GM12878 (cell line): ENCODE data around the gene NEAT1. TPM values are rescaled to one million over a fixed set of nuclear protein-coding genes. Genes with fewer than 3 reads are reported as not detected.
A peak's percentile ranks its signal among the peaks of the same experiment; 100 is the strongest.

Experiments
- BRCA1 ChIP-seq: IDR thresholded peaks from 2 replicates; pipeline ENCODE4 v1.6.1; 2011; ENCODE audit warnings: low read depth, low read length, improper control_type of control experiment
- CBX5 ChIP-seq: sonication (generic); IDR thresholded peaks from 2 replicates; pipeline ENCODE4 v1.6.1; 2016; ENCODE audit warnings: low read depth, moderate library complexity, mild to moderate bottlenecking, inconsistent platforms
- CTCF ChIP-seq, 3 experiments: IDR thresholded peaks in 2 of 3; conservative IDR thresholded peaks in 1 of 3; 2 replicates each; pipeline ENCODE4 v1.5.1; 2011; ENCODE audit warnings: low read depth in 3 of 3, low read length in 3 of 3, mild to moderate bottlenecking in 3 of 3, control low read depth in 2 of 3, moderate library complexity in 2 of 3, inconsistent platforms in 1 of 3, mixed read lengths in 1 of 3; ENCODE audit not compliant: control insufficient read depth in 2 of 3, insufficient read depth in 1 of 3; ENCODE audit errors: extremely low read depth in 1 of 3
- CUX1 ChIP-seq: IDR thresholded peaks from 2 replicates; pipeline ENCODE4 v1.6.1; 2012; ENCODE audit warnings: improper control_type of control experiment, low read depth, low read length; ENCODE audit not compliant: insufficient replicate concordance
- EGR1 ChIP-seq, 2 experiments: IDR thresholded peaks; 1 replicate in 1 of 2; 2 replicates in 1 of 2; pipeline ENCODE4 v1.6.1; 2011 to 2012; ENCODE audit warnings: low read depth in 2 of 2, low read length in 2 of 2, borderline replicate concordance in 1 of 2, mild to moderate bottlenecking in 1 of 2, moderate library complexity in 1 of 2
- ETV6 ChIP-seq, 2 experiments: fragments of 450-650 bp in 1 of 2; IDR thresholded peaks in 1 of 2; conservative IDR thresholded peaks in 1 of 2; 2 replicates each; pipeline ENCODE4 v1.6.1; 2014; ENCODE audit warnings: antibody characterized with exemption in 1 of 2, borderline replicate concordance in 1 of 2, low read depth in 1 of 2, mild to moderate bottlenecking in 1 of 2, moderate library complexity in 1 of 2
- EZH2 ChIP-seq: IDR thresholded peaks from 2 replicates; pipeline ENCODE4 v1.6.1; 2012; ENCODE audit warnings: low read depth, mild to moderate bottlenecking, control low read depth, inconsistent platforms, low read length, borderline replicate concordance; ENCODE audit not compliant: control insufficient read depth
- GABPA ChIP-seq: IDR thresholded peaks from 2 replicates; pipeline ENCODE4 v1.6.1; 2014; ENCODE audit warnings: antibody characterized with exemption, low read depth, mild to moderate bottlenecking, inconsistent platforms
- KAT2A ChIP-seq: conservative IDR thresholded peaks from 2 replicates; pipeline ENCODE4 v1.6.1; 2011; ENCODE audit warnings: low read depth, low read length; ENCODE audit not compliant: control insufficient read depth
- NFYA ChIP-seq: IDR thresholded peaks from 2 replicates; pipeline ENCODE4 v1.6.1; 2011; ENCODE audit warnings: low read depth, mild to moderate bottlenecking, low read length, improper control_type of control experiment, borderline replicate concordance
- NFYB ChIP-seq: IDR thresholded peaks from 2 replicates; pipeline ENCODE4 v1.6.1; 2011; ENCODE audit warnings: low read depth, mild to moderate bottlenecking, low read length, improper control_type of control experiment, moderate library complexity; ENCODE audit not compliant: insufficient read depth
- NR2C1 ChIP-seq: fragments of 450-650 bp; IDR thresholded peaks from 2 replicates; pipeline ENCODE4 v1.6.1; 2017; ENCODE audit warnings: antibody characterized with exemption, mild to moderate bottlenecking, moderate library complexity
- PBX3 ChIP-seq: IDR thresholded peaks from 2 replicates; pipeline ENCODE4 v1.6.1; 2011; ENCODE audit warnings: mild to moderate bottlenecking, low read depth, low read length, moderate library complexity; ENCODE audit not compliant: insufficient replicate concordance
- RCOR1 ChIP-seq: conservative IDR thresholded peaks from 2 replicates; pipeline ENCODE4 v1.6.1; 2012; ENCODE audit warnings: low read depth, low read length, improper control_type of control experiment
- RUNX3 ChIP-seq: IDR thresholded peaks from 2 replicates; pipeline ENCODE4 v1.6.1; 2012; ENCODE audit warnings: low read length, inconsistent platforms
- STAT3 ChIP-seq: IDR thresholded peaks from 2 replicates; pipeline ENCODE4 v1.6.1; 2011; ENCODE audit warnings: low read depth, low read length, improper control_type of control experiment
- TBL1XR1 ChIP-seq: IDR thresholded peaks from 2 replicates; pipeline ENCODE4 v1.6.1; 2012; ENCODE audit warnings: low read depth, low read length, improper control_type of control experiment
- WRNIP1 ChIP-seq: IDR thresholded peaks from 2 replicates; pipeline ENCODE4 v1.6.1; 2011; ENCODE audit warnings: low read depth, low read length, improper control_type of control experiment, borderline replicate concordance
- YY1 ChIP-seq: IDR thresholded peaks from 2 replicates; pipeline ENCODE4 v1.6.1; 2011; ENCODE audit warnings: low read depth, mild to moderate bottlenecking, low read length
- ZNF207 ChIP-seq: fragments of 450-650 bp; IDR thresholded peaks from 2 replicates; pipeline ENCODE4 v1.6.1; 2014; ENCODE audit warnings: antibody characterized with exemption, mild to moderate bottlenecking, borderline replicate concordance
- polyA plus RNA-seq, 11 experiments: library from polyadenylated mRNA; depleted of rRNA in 4 of 11; unstranded in 6 of 11; stranded (reverse) in 5 of 11; fragments of >200 nt; fragmentation: Nextera tagmentation in 4 of 11; fragmentation: Illumina TruSeq in 1 of 11; extraction: Ambion mirVana in 4 of 11; extraction: Trizol in 1 of 11; gene quantifications; 1 replicate in 1 of 11; 2 replicates in 10 of 11; pipeline versions ENCODE4 v1.2.1 to v1.2.3, GENCODE V29; 2011 to 2016; ENCODE audit warnings: inconsistent platforms in 2 of 11, missing spikeins in 2 of 11, low read depth in 1 of 11
- total RNA-seq, 4 experiments: library from RNA; depleted of rRNA in 3 of 4; stranded (reverse); fragments of >200 nt in 3 of 4; fragmentation: Illumina TruSeq in 1 of 4; extraction: Trizol in 1 of 4; gene quantifications; 2 replicates each; pipeline versions ENCODE4 v1.2.1 to v1.2.3, GENCODE V29; 2013 to 2021

NEAT1 gene
- total and polyA plus RNA-seq, 10 of the 15 experiments (the other 5 are each of a cell fraction or from before 2014, with no cell fraction given) = 13.6 to 328 (median 69.4) TPM

DNA sequence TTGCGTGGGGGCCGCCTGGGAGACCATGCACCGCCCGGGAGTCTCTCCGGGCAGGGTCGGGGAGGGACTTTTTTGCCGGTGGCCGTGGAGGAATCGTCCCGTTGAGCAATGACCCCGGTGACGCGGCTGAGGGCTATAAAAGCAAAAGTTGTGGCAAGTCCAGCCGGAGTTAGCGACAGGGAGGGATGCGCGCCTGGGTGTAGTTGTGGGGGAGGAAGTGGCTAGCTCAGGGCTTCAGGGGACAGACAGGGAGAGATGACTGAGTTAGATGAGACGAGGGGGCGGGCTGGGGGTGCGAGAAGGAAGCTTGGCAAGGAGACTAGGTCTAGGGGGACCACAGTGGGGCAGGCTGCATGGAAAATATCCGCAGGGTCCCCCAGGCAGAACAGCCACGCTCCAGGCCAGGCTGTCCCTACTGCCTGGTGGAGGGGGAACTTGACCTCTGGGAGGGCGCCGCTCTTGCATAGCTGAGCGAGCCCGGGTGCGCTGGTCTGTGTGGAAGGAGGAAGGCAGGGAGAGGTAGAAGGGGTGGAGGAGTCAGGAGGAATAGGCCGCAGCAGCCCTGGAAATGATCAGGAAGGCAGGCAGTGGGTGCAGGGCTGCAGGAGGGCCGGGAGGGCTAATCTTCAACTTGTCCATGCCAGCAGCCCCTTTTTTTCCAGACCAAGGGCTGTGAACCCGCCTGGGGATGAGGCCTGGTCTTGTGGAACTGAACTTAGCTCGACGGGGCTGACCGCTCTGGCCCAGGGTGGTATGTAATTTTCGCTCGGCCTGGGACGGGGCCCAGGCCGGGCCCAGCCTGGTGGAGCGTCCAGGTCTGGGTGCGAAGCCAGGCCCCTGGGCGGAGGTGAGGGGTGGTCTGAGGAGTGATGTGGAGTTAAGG lies at the start of gene NEAT1 (continued):
- TF ChIP-seq PBX3 = peak; percentile 86
- TF ChIP-seq NR2C1 = peak; percentile 93
- no peak for TF ChIP-seq CBX5
- peak in 1 of 2 experiments; percentile 85; a peak in 2 of 3 replicates for TF ChIP-seq EGR1 (IDR thresholded peaks at IDR 0.05; ENCODE audit: borderline replicate concordance in 1 of 2, low read depth in 2 of 2, low read length in 2 of 2)
- TF ChIP-seq CUX1 = peak; percentile 72
- no peak for TF ChIP-seq NFYA
- TF ChIP-seq EZH2 = no peak
- TF ChIP-seq TBL1XR1 = peak; percentile 86
- TF ChIP-seq ETV6 (conservative IDR thresholded peaks at IDR 0.05 in 1 of 2, IDR thresholded peaks at IDR 0.05 in 1 of 2; ENCODE audit: borderline replicate concordance in 1 of 2, low read depth in 1 of 2) = peak in 1 of 2 experiments; percentile 77; a peak in 2 of 4 replicates
- TF ChIP-seq RUNX3 = no peak
- peak; percentile 88 for TF ChIP-seq YY1
- no peak for TF ChIP-seq KAT2A
- TF ChIP-seq BRCA1 = peak; percentile 16; the same call in 1 of the 2 replicates
- TF ChIP-seq CTCF (IDR thresholded peaks at IDR 0.05 in 2 of 3, conservative IDR thresholded peaks at IDR 0.05 in 1 of 3; ENCODE audit: control insufficient read depth in 2 of 3, extremely low read depth in 1 of 3, insufficient read depth in 1 of 3, low read depth in 3 of 3, low read length in 3 of 3) = no peak
- peak; percentile 94; the same call in 1 of the 2 replicates for TF ChIP-seq RCOR1
- peak; percentile 72; the same call in 1 of the 2 replicates for TF ChIP-seq ZNF207
- no peak for TF ChIP-seq GABPA
- no peak for TF ChIP-seq NFYB
- no peak for TF ChIP-seq STAT3
- 0 out of 2 replicates have a peak, but pooled peaks have one; percentile 75 for TF ChIP-seq WRNIP1
